Raji (cell line): Measurements from ENCODE around the gene CHN2.

ENCODE experiments used
- POLR2A ChIP-seq: IDR thresholded peaks from 2 replicates; pipeline ENCODE4 v1.6.1; 2011; ENCODE audit warnings: low read depth, low read length, control low read depth; ENCODE audit not compliant: insufficient read depth

The CHN2 gene

GRCh38 chr7:29335188-29336083 lies 140.9 kb downstream of the CHN2 start:
- no peak for TF ChIP-seq POLR2A

- TF ChIP-seq POLR2A = no peak
Measured at GRCh38 chr7:29337546-29338116, 143.1 kb downstream of the CHN2 start.

DNA sequence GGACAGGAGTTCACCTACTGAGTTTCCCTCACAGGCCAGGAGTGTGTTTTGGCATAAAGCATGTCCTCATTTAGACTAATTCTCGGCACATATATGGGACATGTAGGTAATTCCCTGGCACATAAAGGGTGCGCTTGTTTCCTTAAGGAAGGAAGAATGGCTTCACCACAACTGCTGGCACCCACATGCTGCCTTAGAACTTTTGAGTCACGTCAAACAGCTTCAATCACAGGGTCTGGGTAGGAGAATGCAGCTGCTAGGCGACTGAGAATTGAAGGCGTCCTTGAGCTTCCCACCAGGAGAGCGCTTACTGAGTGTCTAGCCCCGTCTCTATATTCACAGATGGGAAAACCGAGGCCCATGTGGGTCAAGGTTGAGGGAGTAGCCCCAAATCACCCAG lies 146.1 kb downstream of the CHN2 start:
- no peak for TF ChIP-seq POLR2A

GRCh38 chr7:29341156-29341555 lies 146.6 kb downstream of the CHN2 start:
- no peak for TF ChIP-seq POLR2A

DNA sequence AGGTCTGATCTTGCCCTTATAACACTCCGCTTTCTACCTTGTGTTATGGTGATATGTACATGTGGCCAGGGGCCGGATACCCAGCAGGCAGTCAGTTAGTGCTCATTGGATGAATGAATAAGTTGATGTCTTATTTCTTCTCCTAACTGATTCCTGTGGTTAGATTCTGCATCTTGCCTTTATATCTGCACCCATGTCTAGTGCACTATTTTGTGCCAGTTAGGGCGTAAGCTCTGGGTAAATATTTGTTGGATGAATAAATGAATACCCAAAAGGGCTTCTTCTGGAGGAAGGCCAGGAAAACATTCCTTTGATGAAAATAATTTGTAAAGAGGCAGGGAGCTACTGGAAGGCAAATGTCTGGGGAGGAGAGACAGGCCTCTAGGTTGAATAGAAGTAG lies 148.2 kb downstream of the CHN2 start:
- TF ChIP-seq POLR2A = no peak

DNA sequence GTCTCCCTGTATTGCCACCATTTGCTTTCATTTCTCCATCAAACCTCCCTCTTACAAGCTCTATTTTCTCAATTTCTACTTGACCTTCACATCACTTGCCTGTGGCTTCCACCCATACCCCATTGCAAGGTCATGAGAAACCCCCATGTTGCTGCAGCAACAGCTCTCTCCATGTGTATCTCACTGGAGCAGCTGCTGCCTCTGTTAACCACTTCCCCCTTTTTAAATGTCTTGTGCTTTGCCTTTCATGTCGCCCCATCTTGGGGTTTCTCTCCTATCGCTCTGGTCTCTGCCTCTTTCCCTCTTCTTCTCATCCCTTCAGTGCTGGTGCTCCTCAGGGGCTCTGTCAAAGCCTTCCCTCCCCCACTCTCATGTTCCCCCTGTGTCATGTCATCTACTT lies 148.8 kb downstream of the CHN2 start:
- TF ChIP-seq POLR2A = no peak

GRCh38 chr7:29344334-29344978 lies 149.9 kb downstream of the CHN2 start:
- no peak for TF ChIP-seq POLR2A

- no peak for TF ChIP-seq POLR2A
Measured at GRCh38 chr7:29345590-29345989, 151.0 kb downstream of the CHN2 start.

DNA sequence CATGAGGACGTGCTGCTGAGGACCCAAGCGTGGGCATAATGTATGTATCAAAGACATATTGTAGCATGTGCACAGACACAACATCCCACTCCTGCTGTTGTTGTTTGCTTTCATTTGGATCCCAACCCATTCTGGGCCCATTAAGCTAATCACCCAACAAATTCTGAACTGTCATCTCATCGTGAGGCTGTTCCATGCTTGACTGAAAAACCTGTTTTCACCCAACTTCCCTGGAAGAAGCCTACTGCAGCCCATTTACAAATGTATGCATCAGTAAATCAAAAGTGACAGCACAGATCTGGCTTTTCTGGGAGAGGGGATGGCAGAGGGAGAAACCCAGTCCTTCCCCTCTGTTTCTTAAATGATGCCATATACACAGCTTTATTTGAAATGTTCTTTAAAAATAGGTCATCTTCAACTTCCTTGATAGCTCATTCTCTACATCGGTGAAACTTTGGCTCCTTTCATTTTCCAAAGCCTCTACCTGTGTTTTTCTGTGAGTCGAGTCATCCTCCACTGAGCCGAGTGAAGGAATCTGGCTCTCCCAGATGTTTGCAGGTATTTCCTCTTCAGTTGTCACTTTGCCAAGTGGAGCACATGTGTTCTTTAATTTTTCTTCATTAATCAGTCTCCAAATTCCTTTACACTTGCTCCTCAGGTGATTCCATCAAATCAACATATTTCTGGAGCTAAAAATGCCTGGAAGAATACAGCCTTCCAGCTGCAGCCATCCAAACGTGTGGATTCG lies 151.8 kb downstream of the CHN2 start:
- TF ChIP-seq POLR2A = no peak

- no peak for TF ChIP-seq POLR2A
Measured at GRCh38 chr7:29349362-29349761, 154.8 kb downstream of the CHN2 start.

DNA sequence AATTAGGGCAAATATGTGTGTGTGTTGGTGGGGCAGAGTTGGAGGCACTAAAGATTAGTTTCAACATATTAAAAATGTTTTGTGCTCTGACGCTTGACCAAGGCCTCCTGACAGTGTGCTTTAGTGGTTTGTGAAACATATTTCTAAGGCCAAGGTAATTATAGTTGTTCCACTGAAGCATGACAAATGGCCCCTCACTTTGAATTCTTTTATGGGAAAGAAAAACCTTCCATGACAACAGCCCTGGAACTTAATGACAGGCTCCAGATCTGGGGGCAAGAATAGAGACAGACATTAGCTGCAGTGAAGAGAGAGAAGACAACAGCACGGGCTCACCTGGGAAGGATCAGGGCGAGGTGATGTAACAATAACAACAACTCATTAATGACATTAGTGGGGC lies 155.8 kb downstream of the CHN2 start:
- no peak for TF ChIP-seq POLR2A

GRCh38 chr7:29352041-29352440 lies 157.5 kb downstream of the CHN2 start:
- no peak for TF ChIP-seq POLR2A

GRCh38 chr7:29353810-29354209 lies 159.2 kb downstream of the CHN2 start:
- TF ChIP-seq POLR2A = no peak

- TF ChIP-seq POLR2A = no peak
Measured at GRCh38 chr7:29354340-29354739, 159.8 kb downstream of the CHN2 start.

DNA sequence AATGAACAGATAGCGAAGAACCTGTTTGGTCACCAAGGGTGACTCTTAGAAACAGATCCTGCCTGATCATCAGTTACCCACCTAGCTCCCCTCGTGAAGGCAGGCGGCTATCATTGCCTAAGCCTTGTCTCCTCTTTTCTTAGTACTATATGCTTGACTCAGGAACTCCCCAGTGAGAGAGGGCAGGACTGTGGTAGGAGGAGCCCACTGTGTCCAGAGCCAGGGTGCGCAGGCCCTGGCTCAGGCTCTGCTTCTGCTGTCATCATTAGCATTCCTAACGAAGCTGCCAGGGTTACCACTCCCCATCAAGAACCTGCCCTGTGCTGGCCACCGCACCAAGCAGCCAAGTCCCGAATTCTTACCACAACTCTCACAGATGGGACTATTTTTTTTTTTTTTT lies 160.8 kb downstream of the CHN2 start:
- no peak for TF ChIP-seq POLR2A
